GM21717 (cell line): ENCODE results near the gene FNDC8.
"Not testable (repeated sequence)": the region's sequence is repeated elsewhere in the genome, so short reads cannot be mapped to it uniquely, and the experiment has no call there.

ENCODE experiments used
- ATAC-seq: cut with Tn5 transposase; IDR thresholded peaks from one replicate; pipeline ENCODE4 v1.9.1; 2021; ENCODE audit warnings: mild to moderate bottlenecking, moderate library complexity; ENCODE audit not compliant: unreplicated experiment

Gene FNDC8

GRCh38 chr17:35167666-35168065 is 46.3 kb downstream of the FNDC8 start:
- ATAC-seq: no peak

DNA sequence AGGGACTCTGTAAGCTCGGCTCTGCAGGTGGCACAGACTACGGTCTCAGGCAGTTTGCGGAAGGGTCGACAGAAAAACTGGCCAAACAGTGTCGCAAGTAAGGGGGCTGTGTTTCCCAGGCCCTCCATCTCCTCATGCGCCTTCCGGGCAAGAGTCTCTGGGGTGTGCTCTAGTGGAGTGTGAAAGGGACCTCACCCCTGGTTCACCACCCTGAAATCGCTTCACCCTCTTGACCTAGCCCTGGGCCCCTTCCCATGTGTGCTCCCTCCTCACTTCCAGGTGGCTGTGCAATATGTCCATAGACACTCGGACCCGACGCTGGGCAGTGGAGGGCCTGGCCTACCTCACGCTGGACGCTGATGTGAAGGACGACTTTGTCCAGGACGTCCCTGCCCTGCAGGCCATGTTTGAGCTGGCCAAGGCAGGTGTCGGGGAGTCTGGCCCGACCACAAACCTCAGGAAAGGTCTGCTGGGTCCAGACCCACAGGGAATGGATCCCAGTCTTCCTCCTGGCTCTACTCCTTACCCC is 48.5 kb downstream of the FNDC8 start:
- no peak for ATAC-seq

DNA sequence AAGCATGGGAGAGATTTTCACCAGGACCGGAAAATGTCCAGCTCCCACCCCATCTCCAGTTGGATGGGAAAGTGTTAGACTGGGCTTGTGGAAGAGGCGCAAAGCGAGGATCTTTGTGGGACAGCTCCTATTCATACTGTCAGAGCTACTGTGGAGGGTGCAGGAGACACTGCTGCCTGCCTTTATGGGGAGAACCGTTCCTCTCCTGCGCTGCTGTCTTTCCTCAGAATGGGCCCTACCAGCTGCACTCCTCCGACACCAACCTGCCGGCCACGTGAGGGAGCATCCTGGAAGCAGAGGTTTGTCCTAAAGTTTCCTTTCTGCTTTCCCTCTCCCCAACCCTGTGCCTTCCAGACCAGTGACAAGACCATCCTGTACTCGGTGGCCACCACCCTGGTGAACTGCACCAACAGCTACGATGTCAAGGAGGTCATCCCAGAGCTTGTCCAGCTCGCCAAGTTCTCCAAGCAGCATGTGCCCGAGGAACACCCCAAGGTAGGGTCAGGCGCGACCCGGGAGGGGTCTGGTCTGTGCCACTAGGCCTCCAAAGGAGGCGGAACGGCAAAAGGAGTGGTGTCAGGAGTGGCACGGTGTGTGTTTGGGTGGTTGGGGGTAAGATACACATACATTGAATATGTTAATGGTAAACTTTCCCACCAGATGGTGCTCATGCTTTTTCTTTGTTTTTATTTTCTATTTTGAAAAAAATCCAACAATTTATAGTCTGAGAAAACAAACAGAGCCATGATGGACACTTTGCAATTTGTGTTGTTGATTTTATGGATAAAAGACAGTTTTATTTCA is 49.8 kb downstream of the FNDC8 start:
- ATAC-seq: no peak

DNA sequence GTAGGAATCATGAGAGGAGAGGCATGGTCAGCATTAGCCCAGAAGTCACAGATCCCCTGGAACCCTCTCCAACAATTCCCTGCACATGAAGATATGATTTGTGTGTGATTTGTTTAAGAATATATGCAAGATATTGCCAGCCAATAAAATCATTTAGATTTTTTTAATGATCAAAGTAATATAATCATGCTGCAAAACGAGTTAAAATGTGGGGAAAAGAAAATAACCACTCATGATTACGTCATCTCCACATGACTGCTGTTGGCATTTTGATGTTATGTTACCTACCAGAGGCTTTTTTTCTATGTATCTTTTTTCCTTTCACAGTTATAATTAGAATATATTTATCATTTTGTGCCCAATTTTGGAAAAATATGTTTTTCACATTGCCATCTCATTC is 50.4 kb downstream of the FNDC8 start:
- no peak for ATAC-seq

DNA sequence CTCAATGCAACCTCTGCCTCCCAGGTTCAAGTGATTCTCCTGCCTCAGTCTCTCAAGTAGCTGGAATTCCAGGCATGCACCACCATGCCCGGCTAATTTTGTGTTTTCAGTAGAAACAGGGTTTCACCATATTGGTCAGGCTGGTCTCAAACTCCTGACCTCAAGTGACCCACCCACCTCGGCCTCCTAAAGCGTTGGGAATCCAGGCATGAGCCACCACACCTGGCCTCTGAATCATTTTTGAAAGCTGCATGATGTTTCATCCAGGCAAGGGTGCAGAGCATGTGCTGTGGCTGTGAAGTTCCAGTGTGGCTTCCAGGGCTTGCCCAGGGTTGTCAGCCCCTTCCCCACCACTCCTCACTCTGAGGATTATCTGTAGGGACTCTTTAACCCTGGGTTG is 50.9 kb downstream of the FNDC8 start:
- ATAC-seq: not testable (repeated sequence)

DNA sequence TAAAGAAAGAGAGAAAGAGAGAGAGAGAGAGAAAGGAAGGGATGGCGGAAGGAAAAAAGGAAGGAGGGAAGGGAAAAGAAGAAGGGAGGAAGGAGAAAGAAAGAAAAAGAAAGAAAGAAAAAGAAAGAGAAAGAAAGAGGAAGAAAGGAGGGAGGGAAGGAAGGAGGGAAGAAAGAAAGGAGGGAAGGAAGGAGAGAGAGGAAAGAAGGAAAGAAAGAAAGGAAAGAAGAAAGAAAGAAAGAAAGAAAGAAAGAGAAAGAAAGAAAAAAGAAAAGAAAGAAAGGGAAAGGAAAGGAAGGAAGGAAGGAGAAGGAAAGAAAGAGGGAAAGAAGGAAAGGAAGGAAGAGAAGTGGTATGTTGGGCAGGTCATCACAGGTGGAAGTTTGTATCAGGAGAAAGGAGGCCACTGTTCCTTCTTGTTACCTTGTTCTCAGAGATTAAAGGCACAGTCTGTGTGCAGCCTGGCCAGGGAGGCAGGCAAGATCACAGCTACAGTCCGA is 53.5 kb downstream of the FNDC8 start:
- ATAC-seq: no peak

DNA sequence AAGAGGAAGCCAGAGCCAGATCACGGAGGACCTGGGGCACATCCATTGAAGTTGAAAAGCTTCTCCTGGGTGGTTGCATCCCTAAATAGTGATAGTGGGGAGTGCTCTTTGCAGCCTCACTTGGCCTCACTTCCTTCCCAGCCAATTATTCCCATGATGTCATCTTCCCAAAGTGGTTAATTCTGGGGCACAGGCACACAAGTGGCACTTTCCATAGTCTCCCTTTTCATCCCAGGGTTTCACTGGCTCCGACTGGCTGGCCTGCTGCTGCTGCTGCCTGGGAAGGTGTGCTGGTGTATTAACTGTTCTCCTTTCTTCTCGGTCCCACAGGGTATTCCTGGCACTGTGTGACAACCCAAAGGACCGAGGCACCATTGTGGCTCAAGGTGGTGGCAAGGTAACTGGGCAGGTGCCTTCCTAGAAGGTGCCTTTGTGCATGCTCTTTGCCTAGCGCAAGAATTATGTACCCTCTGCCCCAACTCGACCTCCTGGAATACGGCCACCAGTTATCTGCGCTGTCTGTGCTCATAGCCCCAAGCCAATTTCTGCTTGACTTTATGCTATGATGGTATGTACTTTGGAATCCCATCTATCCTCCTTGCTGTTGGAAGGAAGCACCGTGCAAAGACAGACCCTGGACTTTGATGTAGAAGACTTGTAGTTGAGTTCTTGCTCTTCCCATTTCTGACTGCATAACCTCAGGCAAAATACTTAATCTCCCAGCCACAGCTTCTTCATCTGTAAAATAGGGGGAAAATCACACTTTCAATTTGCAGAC is 54.4 kb downstream of the FNDC8 start:
- ATAC-seq: no peak

DNA sequence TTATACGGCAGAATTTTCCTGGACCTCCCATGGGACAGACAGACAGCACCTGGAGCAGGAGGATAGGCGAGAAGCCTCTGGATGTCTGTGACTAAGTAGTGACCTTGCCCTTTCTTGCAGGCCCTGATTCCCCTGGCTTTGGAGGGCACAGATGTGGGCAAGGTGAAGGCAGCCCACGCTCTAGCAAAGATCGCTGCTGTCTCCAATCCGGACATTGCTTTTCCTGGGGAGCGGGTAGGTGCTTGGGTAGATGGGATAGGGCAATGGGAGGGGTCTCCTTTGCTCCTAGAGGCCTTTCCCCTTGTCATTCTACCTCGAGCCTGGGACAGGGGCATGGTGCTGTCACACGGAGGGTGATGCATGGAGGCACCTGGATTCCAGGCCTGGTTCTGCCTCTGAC is 55.5 kb downstream of the FNDC8 start:
- ATAC-seq: no peak

DNA sequence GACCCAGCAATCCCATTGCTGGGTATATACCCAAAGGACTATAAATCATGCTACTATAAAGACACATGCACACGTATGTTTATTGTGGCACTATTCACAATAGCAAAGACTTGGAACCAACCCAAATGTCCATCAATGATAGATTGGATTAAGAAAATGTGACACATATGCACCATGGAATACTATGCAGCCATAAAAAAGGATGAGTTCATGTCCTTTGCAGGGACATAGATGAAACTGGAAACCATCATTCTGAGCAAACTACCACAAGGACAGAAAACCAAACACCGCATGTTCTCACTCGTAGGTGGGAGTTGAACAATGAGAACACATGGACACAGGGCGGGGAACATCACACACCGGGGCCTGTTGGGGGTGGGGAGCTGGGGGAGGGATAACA is 58.0 kb downstream of the FNDC8 start:
- not testable (repeated sequence) for ATAC-seq
